Raji (cell line): ENCODE data around the gene USP32.

ENCODE experiments used
- POLR2A ChIP-seq: IDR thresholded peaks from 2 replicates; pipeline ENCODE4 v1.6.1; 2011; ENCODE audit warnings: low read depth, low read length, control low read depth; ENCODE audit not compliant: insufficient read depth

Gene USP32

DNA sequence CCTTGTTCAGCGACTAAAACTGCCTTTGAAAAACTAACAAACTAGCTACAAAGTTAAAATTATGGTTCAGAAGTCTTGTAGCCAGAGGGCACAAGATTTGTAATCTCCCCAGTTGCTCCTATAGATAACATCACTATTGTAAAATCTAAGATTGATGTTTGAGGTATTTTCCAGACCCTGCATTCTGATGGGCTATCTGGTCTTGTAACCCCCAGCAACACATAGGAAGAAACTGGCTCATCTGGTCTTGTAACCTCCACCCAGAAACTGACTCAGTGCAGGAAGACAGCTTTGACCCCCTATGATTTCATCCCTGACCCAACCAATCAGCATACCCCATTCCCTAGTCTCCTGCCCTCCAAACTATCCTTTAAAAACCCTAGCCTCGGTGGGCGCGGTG lies 18.1 kb upstream of the USP32 start:
- no peak for TF ChIP-seq POLR2A

DNA sequence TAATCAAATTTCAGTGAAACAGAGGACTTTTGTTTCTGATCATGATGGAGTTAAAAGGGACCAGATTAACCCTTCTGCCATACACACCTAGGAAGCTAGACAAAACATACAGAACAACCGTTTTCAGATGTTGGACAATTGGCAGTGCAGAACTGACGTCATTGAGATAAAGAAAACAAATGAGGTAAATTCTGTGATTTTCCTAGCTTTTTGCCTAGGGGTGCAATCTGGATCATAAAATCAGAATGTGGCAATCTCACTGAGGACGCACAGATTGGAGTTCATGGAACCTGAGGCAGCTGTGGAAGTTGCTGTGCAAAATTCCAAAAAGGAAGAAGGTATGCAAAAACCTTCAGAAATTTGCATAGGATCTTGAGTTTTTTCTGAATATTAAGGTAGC lies 15.0 kb upstream of the USP32 start:
- no peak for TF ChIP-seq POLR2A

DNA sequence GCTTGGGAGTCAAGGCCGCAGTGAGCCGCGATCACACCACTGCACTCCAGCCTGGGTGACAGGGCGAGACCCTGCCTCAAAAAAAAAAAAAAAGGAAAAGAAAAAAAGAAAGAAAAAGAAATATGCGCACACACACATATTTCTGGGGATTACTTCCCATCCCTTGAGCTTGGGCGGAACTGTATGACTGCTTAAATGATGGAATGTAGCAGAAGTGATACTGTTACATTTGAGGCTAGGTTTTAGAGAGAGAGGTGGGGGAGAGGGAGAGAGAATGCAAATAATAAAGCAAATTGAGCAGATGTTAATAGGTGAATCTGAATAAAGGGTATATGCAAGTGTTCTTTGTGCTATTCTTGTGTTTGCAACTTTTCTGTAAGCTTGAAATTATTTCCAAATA lies 12.0 kb upstream of the USP32 start:
- TF ChIP-seq POLR2A = no peak

DNA sequence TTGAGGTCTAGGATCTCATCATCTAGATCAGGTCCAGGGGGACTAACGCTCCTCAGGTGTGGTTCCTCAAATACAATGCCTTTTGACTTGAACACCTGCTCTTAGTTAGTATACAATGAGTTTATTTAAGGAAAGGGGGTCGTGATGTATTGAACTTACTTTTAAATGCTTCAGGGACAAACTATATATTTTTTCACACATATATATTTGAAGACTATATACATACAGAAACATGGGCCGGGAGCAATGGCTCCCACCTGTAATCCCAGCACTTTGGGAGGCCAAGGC lies 11.5 kb upstream of the USP32 start:
- TF ChIP-seq POLR2A = no peak

DNA sequence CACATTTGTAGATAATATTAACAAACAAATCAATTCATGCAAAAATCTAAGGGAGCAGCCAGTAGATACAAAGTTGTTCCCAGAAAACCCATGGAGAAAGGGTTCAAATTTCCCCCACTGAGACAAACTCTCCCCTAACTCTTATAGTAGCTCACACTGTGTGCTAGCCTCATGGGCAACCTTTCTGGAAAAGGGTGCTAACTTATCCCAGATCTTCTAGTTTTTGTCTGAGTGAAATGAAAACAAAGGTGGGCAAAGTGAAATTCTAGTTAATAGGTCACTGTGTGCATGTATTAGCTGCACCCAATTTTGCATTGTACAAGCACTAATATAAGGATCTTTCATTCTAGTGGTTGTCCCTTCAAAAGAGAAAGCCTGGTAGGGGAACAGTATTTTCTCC lies 9.9 kb upstream of the USP32 start:
- no peak for TF ChIP-seq POLR2A

DNA sequence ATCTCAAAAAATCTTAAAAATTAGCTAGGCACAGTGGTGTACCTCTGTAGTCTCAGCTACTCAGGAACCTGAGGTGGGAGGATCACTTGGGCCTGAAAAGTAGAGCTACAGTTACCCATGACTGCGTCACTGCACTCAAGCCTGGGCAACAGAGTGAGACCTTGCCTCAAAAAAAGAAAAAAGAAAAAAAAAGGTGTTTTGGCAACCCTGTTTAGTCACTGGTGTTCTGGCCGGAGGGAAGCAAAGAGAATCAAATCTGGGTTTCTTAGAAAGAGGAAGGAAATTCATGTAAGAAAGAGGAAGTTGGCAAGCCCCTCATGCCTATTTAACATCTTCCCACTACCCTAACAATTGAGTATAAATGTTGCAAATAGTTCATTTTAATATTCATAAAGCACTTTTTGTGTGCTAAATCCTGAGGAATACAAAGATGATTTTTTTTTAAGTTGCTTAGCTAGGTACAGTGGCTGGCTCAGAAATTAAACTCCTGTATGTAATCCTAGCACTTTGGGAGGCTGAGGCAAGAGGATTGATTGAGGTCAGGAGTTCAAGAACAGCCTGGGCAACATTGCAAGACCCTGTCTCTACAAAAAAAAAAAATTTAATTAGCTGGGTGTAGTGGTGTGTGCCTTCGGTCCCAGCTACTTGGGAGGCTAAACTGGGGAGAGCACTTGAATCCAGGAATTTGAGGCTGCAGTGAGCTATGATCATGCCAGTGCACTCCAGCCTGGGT lies 6.5 kb upstream of the USP32 start:
- TF ChIP-seq POLR2A = no peak

DNA sequence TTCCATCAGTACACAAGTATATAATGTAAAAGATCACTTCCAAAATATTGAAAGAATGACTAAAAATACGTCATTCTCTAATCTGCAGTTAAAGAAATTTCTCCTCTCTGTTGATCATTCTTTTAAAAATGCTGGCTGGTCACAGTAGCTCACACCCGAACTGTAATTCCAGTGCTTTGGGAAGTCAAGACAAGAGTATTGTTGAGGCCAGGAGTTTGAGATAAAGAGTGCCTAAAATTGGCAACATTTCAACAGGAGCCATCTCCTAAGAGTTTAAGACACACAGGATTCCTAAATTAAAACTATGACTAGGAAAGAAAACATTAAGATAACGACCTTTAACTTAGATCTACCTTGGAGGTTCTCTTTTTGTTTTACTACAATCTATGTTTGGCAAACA lies 4.5 kb upstream of the USP32 start:
- TF ChIP-seq POLR2A = no peak

DNA sequence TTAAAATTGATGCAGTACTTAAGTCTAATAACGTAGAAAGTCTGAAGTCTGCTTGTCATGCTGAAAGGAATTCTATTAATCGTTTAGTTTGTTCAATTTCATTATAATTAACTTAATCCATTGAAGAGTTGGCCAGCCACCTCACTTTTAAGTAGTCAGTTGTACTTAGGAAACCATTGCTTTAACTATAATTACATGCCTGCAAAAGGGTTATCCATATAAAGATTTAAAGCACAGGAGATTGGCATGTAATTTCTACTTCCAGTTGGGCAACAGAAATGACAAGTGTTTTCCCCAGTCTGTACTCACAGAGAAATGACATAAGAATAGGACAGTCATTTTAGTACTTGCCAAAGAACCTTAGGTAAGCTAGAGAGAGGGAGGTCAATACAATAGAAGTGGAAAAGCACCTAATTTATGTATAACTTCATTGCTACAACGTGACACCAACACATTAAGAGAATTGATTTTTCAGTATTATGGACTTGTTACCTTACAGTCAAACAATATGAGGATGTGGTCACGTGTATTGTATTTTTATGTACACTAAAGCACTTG lies 3.7 kb upstream of the USP32 start:
- no peak for TF ChIP-seq POLR2A

DNA sequence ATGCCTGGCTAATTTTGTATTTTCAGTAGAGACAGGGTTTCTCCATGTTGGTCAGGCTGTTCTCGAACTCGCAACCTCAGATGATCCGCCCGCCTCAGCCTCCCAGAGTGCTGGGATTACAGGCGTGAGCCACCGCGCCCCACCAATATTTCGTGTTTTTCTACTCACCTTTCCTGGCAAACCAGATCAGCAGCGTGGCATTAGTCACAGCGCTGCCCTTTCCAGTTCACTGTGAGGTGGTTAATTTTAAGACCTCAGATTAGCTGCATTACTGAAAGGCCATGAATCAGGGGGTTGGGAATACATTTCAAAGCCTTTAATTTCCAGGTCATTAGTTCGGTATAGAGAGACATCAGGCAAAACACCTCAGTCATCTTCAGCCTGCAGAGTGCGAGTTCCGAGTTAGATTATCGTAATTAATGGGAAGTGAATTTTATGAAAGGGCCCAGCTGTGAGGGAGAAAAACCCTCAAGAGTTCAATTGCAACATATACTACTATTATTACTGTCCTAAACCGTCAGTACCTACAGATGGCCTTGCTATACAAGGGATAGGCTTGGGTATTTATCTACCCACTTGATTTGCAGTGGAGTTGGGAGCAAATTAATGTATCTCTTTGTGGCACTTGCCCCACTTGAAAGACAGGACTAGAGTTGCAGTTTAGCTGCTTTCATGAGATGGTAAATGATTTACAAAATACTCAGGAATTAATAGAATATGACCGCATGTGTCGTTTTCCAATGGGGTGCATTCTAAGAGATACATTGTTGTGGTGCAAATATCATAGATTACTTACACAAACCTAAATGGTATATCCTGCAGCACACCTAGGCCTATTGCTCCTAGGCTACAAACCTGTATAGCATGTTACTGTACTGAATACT lies 2.1 kb upstream of the USP32 start:
- TF ChIP-seq POLR2A = no peak

DNA sequence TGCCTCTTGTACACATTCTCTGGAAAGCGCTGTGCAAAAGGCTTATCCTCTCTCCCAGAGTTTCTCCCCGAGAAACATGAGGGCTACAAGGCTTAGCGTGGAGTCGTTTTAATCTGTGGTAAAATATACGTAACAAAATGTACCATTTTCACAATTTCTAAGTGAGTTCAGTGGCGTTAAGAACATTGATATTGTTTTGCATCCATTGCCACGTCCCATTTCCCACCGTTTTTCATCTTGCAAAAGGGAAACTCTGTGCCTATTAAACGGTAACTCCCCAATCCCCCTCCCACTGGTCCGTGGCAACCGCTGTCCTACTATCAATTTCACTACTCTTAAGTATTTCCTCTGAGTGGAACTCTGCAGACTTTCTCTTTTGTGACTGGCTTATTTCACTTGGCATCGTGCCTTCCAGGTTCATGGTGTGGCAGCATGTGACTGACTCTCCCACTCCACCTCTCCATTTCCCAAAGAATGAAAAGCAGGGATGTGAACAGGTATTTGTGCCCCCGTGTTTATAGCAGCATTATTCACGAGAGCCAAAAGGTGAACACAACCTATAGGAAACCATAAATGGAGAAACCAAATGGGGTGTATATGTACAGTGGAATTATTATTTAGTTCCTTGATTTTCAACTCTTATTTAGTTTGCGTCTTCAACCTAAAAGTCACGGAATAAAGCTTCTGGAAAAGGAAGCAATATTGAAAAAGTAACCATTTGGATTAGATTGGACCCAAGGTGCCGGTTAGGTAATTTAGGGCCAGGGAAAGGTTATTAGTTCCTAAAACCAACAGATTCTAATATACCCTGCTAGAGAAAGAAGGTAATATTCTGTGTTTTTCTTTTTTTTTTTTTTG lies 1.1 kb upstream of the USP32 start:
- TF ChIP-seq POLR2A = no peak

DNA sequence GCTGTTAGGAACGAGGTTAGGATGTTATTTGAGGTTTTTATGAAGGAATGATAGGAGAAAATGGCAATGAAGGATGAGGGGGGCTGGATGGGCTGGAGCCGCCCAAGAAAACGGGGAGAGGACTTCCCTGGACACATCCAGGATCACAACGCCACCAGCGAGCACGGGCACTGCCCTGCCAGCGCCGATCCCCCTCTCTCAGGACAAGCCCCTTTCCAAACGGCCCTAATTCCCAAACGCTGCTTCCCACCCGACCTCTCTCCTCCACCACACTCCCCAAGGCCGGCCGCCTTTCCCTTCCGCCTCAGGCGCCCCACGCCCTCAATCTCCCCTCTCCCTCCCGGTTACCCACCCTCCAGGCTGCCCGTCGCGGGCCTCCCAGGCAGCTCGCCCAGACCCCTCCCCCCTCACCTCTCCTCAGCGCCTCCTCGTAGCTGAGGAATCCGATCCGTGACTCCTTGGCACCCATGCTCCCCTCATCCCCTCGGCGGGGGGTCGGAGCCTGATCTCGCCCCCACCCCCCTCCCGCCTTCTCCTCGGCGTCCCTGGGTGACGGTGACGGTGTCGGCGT lies 377 bp downstream of the USP32 start:
- TF ChIP-seq POLR2A = no peak

DNA sequence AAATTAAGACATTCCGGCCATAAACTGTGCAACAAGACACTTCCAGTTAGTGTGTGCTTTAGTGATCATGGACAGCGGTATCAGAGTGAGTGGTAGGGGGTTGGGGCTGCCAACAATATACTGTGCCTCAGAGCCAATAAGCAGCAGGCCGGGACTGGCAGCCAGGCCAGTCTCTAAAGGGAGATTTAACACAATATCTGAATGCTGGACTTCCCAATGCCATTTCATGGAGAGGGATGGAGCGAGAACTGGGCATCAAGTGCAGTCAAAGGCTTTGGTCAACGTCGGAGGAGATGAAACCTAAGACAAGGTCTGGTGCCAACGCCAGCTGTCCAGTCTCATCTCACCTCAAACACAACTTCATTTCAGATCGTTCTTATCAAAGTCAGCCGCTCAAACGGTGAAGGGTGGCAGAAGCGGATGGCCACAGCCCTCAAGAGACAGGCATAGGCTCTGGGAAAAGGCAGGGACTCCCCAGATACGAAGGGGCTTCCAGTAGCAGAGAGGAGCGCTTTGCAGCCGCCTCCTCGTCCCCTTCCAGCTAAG lies 935 bp downstream of the USP32 start:
- TF ChIP-seq POLR2A = no peak

DNA sequence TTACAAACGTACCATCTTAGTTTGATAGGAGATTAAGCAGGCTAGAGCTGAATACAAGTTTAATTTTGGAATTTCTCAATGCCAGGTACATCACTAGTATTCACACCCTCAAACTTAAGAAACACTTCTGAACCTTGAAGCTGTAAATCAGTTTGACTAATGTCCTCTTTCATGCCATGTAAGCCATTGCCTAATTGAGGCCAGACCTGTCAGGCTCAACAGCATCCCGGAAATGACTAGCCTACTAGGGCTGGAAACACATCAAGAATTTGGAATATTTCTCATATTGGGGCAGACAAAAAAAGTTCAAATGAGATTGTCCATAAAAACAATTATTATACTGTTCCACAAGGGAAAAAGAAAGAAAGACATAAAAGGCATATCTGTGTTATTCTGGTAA lies 1.7 kb downstream of the USP32 start:
- TF ChIP-seq POLR2A = no peak

DNA sequence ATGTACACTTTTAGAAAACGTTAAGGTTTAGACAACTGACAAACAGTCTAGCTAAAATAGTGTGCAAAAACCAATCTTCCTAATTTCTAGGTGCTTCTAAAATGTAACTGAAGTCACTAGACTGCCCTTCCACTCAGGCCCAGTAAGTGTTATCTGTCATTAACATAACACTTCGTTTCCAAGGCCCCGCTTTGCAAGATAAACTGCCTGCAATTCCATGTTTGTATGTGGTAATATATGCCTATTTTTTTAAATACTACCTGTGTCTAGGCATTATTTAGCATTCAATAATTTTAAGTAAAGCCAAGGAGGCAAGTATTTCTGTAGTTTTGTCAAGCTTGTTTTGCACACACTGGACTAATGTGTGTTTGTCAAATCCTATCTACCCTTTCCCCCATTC lies 3.2 kb downstream of the USP32 start:
- no peak for TF ChIP-seq POLR2A

DNA sequence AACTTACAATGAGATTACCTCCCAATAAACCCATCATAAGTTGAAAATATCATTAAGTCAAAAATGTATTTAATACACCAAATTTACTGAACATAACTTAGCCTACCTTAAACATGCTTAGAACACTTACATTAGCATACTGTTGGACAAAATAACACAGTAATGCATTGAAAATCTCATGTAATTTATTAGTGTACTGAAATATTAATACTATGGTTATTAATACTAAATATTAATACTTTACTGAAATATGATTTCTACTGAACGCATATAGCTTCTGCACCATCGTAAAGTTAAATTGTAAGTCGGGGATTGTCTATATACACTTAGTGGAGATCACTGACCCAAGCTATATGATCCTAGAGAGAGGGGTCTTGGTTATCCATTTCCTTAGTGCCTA lies 4.3 kb downstream of the USP32 start:
- no peak for TF ChIP-seq POLR2A
